Fibroblast of upper back skin (primary cell): ENCODE data around the gene RPS28.
"Not testable (repeated sequence)": the region's sequence is repeated elsewhere in the genome, so short reads cannot be mapped to it uniquely, and the experiment has no call there.

Source experiments
- DNase-seq: peaks from one replicate; pipeline ENCODE4 v3.0.0-alpha.2; 2013

RPS28 gene

GRCh38 chr19:8321986-8322637, 816 bp downstream of the RPS28 start:
- no peak for DNase-seq

DNA sequence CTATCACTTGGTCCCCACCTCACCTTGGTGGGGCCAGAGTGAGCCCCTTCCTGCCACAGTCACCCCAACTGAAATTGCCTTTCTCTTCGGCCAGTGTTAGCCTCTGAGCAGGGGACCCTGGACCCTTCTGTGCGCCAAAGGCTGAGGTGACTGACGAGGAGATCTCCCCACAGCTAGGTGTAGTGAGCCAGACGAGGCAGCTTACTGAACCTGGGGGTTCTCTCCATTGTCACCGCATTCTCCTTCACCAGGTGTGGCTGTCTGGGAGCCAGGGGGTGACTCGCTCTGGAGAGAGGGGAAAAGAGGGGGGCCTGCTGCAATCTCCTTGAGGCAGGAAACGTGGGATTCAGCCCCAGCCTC, 1.3 kb downstream of the RPS28 start:
- DNase-seq, result no peak

- no peak for DNase-seq
Measured at GRCh38 chr19:8323781-8324185, 2.5 kb downstream of the RPS28 start.

GRCh38 chr19:8324186-8325050, 3.1 kb downstream of the RPS28 start:
- DNase-seq, result no peak

GRCh38 chr19:8325454-8325853, 4.2 kb downstream of the RPS28 start:
- DNase-seq, result no peak

DNA sequence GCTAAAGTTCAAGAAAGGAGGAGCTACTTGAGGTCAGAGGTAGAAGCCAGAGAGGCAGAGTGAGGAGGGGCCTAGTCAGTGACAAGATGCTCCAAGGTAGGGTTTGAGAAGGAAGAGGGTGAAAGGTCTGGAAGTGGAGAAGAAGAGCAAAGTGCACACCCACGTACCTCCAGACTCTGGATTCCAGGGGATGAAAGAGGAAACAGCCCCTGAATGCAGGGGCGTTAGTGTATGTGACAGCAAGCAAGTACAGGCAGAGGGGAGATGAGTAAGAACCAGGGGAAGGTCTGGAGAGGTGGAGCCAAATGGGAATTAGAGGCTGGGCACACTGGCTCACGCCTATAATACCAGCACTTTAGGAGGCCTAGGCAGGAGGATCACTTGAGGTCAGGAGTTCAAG, 8.7 kb downstream of the RPS28 start:
- DNase-seq, result no peak

- no peak for DNase-seq
Measured at GRCh38 chr19:8331263-8331845, 10.1 kb downstream of the RPS28 start.

GRCh38 chr19:8332976-8333766, 11.9 kb downstream of the RPS28 start:
- no peak for DNase-seq

DNA sequence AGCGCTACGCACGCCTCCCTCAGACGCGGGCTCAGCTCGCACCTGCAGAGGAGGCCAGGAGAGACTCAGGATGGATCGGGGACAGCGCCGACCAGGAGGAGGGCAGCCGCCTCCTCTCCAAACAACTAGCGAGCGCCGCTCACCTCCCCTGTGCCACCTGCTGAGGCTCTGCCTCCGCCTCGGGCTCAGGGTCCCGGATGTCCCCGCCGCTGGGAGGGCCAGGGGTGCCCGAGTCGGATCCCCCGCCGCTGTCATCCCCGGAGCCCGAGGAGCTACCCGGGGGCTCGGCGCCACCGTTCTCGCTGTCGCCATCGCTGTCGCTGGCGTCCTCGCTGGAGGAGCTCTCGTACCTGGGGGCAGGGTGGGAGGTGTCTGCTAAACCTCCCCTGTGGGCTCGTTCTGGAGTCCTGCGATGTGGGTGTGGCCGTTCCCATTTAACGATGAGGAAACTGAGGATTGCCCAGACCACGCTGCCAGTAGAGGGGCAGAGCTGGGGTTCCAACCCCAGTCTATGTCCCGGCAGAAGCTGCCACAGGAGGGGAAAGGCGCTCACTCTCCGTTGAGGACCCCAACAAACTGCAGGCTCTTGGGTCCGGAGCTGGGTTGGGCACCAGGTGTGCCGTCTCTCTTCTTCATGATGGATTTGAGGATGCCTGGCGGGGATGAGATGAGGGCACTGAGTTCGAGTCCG, 12.6 kb downstream of the RPS28 start:
- DNase-seq, result no peak

GRCh38 chr19:8334458-8335342, 13.4 kb downstream of the RPS28 start:
- DNase-seq, result no peak

GRCh38 chr19:8335343-8336071, 14.2 kb downstream of the RPS28 start:
- DNase-seq, result no peak

DNA sequence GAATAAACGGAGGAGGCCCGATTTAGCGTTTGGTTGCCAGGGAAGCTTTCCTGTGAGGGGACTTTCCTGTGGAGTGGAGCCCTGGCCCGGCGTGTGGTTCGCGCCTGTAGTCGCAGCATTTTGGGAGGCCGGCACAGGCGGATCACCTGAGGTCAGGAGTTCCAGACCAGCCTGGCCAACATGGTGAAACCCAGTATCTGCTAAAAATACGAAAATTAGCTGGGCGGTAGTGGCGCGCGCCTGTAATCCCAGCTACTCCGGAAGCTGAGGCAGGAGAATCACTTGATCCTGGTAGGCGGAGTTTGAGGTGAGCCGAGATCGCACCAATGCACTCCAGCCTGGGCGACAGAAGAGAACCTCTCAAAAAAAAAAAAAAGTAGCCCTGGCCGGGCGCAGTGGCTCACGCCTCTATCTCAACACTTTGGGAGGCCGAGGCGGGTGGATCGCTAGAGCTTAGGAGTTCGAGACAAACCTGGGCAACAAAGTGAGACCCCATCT, 14.8 kb downstream of the RPS28 start:
- no peak for DNase-seq

DNA sequence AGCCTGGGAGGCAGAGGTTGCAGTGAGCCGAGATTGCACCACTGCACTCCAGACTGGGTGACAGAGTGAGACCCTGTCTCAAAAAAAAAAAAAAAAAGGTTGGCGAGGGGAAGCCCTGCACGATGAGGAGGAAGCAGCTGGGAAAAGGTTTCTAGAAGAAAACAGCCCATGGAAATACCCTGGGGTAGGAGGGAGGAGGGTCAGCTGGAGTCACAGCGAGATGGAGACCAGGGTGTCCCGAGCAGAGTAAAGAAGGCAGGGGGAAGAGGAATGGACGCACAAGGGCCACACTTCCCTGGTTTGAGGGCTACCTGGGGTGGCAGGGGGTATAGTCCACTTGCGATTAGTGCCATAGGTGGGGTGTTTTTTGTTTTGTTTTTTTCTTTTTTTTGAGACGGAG, 15.4 kb downstream of the RPS28 start:
- DNase-seq, result no peak

DNA sequence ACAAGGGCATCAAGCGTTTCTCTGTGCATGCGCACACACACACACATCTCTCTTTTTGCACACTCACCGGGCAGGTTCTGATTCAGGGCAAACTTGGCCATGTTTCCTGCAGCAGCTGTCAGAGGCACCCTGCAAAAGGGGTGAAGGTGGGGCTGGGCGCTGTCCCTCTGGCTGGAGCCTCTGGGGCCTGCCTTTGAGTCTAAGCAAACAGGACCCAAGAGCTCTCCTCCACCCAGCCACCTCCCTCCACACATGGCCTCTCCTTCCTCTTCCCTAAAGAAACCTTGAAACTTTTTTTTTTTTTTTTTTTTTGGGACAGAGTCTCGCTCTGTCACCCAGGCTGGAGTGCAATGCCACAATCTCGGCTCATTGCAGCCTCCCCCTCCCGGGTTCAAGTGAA, 16.4 kb downstream of the RPS28 start:
- no peak for DNase-seq

DNA sequence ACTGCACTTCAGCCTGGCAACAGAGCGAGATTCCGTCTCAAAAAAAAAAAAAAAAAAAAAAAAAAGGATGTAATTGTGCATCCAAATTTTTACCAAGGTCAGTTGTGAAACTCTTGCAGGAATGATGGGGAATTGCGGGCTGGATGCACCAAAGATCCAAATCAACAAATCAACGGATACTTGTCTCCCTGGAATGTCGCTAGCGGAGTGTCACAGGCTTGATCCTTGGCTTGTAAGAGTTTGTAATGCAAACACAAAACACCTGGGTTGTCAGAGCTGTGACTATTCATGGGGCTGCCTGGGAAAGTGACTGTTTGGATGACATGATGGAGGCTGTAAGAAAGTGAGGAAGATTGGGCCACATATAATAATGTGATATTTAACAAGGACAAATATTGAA, 17.5 kb downstream of the RPS28 start:
- no peak for DNase-seq

- DNase-seq, result no peak
Measured at GRCh38 chr19:8340341-8341096, 19.2 kb downstream of the RPS28 start.

GRCh38 chr19:8341504-8341903, 20.2 kb downstream of the RPS28 start:
- not testable (repeated sequence) for DNase-seq

DNA sequence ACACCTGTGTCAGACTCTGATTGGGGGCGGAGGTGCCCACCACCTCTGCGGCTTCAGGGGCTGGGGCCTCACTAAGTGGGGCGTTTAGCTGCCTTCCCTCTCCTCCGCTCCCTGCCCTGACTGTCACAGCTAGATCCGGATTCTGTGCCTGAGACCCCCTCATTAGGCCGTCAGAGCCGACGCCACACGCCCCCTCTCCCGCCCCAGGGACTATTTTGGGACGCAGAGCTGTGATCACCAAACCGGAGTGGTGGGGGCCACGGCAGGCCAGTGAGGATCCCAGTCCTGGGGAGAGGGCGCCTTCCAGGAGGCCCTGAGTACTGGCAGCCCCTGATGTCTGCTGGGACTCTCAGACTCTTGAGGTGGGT, 21.0 kb downstream of the RPS28 start:
- DNase-seq, result no peak

- DNase-seq, result peak; percentile 90
Measured at GRCh38 chr19:8342684-8343482, 21.6 kb downstream of the RPS28 start, which contains the start of gene KANK3. KANK3 (minus strand) TSS chr19:8343262; CDS start chr19:8337828, 5,434 bp downstream.
